ENCODE measurements around the gene CHKB. TPM values are rescaled to one million over a fixed set of nuclear protein-coding genes. Genes with fewer than 3 reads are reported as not detected.

The CHKB gene
- total and polyA plus RNA-seq, 2 of the 4 experiments (the other 2 are of a cell fraction) = 8.1 to 36.9 TPM

DNA sequence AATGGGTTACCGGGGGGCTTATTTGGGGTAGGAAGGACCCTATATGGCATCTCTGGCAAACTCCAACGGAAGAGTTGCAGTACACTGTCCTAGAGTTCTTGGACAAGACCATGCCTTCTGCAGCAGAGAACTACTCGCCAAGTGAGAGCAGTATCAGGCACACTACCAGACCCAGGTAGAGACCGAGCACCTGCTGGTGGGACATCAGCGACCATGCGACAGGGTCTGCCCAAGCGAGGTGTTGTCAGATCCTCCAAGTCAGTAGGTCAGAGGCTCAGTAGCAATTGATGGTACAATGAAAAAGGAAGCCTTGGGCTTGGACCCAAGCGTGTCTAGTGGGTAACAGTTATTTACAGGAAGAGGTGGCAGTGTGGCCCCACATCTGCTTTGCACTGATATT lies 3.1 kb upstream of the CHKB start:
- CTCF ChIA-PET = interaction anchor here (0.6 kb wide), 1 partner anchor 46 kb away, joined by 4 read pairs; no protein-coding TSS in a partner anchor
- H2AK9ac ChIP-seq (replicated peaks; ENCODE audit: low read depth, low read length, poor library complexity) = no peak overlapping the region
- no peak overlapping the region for H3K4me3 ChIP-seq (ENCODE audit: insufficient read depth, low read depth, low read length)
- H3K36me3 ChIP-seq (ENCODE audit: control insufficient read depth, insufficient read depth, low read length) = peaks cover 2% of the 10 kb centered on the region; the same call in 1 of the 2 replicates
- H2BK20ac ChIP-seq (ENCODE audit: low read depth, low read length) = no peak overlapping the region
- in situ Hi-C loops (cut with MboI; ENCODE audit: low sequenced_read_pairs) (no loop called here), dilution Hi-C loops (cut with HindIII; ENCODE audit: low sequenced_read_pairs, unreplicated experiment) (no loop called here), intact Hi-C loops (cut with micrococcal nuclease) (no loop called here)
- H4K91ac ChIP-seq (ENCODE audit: insufficient read depth, low read depth, low read length) = no peak overlapping the region
- no peaks in the 10 kb centered on the region; the same call in 1 of the 2 replicates for H4K20me1 ChIP-seq (ENCODE audit: insufficient read depth, low read length)
- H3K27ac ChIP-seq (ENCODE audit: insufficient read depth, low read length) = no peak overlapping the region
- H3K18ac ChIP-seq (ENCODE audit: low read depth, low read length) = no peak overlapping the region
- no peak overlapping the region for H4K8ac ChIP-seq (ENCODE audit: low read depth in 2 of 2, low read length in 2 of 2)
- peaks cover 18 to 25% of the 10 kb centered on the region in 2 experiments for H3K79me1 ChIP-seq (ENCODE audit: low read depth in 1 of 2, low read length in 2 of 2)
- H3K9me1 ChIP-seq (ENCODE audit: insufficient read depth, low read length) = peaks cover 12% of the 10 kb centered on the region; the same call in 1 of the 2 replicates
- peaks cover 4% of the 10 kb centered on the region; the same call in 1 of the 2 replicates for H3K4me1 ChIP-seq (ENCODE audit: control insufficient read depth, insufficient read depth, low read length)
- H4K5ac ChIP-seq (ENCODE audit: low read depth, low read length) = no peak overlapping the region
- POLR2A ChIA-PET (ENCODE audit: unreplicated experiment) = no interaction called here
- BruUV-seq (replicated peaks) = no TSS peak
- DNase-seq (no peak), ATAC-seq (ENCODE audit: low read depth) (no peak)
- 0 out of 2 replicates have a peak, but pooled peaks cover 2% of the 10 kb centered on the region for H3K9me3 ChIP-seq (ENCODE audit: control insufficient read depth, insufficient read depth, low read length)
- H3K56ac ChIP-seq (ENCODE audit: extremely low read depth, insufficient read depth, low read length) = no peak overlapping the region
- TF ChIP-seq SMC3 (IDR thresholded peaks at IDR 0.05; ENCODE audit: low read depth, low read length) (no peak), POLR2A (IDR thresholded peaks at IDR 0.05; ENCODE audit: low read depth, low read length) (no peak), BHLHE40 (IDR thresholded peaks at IDR 0.05; ENCODE audit: low read depth, low read length) (no peak), CEBPB (IDR thresholded peaks at IDR 0.05; ENCODE audit: low read depth, low read length) (no peak), MAZ (IDR thresholded peaks at IDR 0.05; ENCODE audit: borderline replicate concordance, low read depth, low read length) (no peak), RCOR1 (IDR thresholded peaks at IDR 0.05; ENCODE audit: insufficient replicate concordance, low read length) (no peak), CHD1 (IDR thresholded peaks at IDR 0.05; ENCODE audit: low read depth, low read length) (no peak), MAFK (IDR thresholded peaks at IDR 0.05; ENCODE audit: low read depth, low read length) (no peak), FOS (IDR thresholded peaks at IDR 0.05; ENCODE audit: low read depth, low read length) (no peak), RAD21 (IDR thresholded peaks at IDR 0.05; ENCODE audit: low read length) (no peak), MXI1 (IDR thresholded peaks at IDR 0.05; ENCODE audit: borderline replicate concordance, low read depth, low read length) (no peak), NFE2L2 (IDR thresholded peaks at IDR 0.05; ENCODE audit: low read depth, low read length) (no peak), RFX5 (IDR thresholded peaks at IDR 0.05; ENCODE audit: low read depth, low read length) (no peak)
- TF ChIP-seq, protein P1, sequence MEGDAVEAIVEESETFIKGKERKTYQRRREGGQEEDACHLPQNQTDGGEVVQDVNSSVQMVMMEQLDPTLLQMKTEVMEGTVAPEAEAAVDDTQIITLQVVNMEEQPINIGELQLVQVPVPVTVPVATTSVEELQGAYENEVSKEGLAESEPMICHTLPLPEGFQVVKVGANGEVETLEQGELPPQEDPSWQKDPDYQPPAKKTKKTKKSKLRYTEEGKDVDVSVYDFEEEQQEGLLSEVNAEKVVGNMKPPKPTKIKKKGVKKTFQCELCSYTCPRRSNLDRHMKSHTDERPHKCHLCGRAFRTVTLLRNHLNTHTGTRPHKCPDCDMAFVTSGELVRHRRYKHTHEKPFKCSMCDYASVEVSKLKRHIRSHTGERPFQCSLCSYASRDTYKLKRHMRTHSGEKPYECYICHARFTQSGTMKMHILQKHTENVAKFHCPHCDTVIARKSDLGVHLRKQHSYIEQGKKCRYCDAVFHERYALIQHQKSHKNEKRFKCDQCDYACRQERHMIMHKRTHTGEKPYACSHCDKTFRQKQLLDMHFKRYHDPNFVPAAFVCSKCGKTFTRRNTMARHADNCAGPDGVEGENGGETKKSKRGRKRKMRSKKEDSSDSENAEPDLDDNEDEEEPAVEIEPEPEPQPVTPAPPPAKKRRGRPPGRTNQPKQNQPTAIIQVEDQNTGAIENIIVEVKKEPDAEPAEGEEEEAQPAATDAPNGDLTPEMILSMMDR (conservative IDR thresholded peaks at IDR 0.05; ENCODE audit: low read depth, low read length) = no peak
- TF ChIP-seq, protein P2, sequence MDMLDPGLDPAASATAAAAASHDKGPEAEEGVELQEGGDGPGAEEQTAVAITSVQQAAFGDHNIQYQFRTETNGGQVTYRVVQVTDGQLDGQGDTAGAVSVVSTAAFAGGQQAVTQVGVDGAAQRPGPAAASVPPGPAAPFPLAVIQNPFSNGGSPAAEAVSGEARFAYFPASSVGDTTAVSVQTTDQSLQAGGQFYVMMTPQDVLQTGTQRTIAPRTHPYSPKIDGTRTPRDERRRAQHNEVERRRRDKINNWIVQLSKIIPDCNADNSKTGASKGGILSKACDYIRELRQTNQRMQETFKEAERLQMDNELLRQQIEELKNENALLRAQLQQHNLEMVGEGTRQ (IDR thresholded peaks at IDR 0.05; ENCODE audit: low read depth, low read length) = no peak
- TF ChIP-seq, protein P3, sequence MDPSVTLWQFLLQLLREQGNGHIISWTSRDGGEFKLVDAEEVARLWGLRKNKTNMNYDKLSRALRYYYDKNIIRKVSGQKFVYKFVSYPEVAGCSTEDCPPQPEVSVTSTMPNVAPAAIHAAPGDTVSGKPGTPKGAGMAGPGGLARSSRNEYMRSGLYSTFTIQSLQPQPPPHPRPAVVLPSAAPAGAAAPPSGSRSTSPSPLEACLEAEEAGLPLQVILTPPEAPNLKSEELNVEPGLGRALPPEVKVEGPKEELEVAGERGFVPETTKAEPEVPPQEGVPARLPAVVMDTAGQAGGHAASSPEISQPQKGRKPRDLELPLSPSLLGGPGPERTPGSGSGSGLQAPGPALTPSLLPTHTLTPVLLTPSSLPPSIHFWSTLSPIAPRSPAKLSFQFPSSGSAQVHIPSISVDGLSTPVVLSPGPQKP (IDR thresholded peaks at IDR 0.05; ENCODE audit: borderline replicate concordance, low read depth, low read length) = no peak
- 90% methylated on average over 5 of the region's 8 CpGs; no CpG with 5 or more reads in 1 of the 2 experiments for WGBS, 2 experiments (ENCODE audit: extremely low coverage in 2 of 2, insufficient read length in 1 of 2)
- H3K23ac ChIP-seq (ENCODE audit: low read depth, low read length) = no peak overlapping the region
- H3K14ac ChIP-seq (replicated peaks; ENCODE audit: low read depth, low read length) = no peak overlapping the region
- H2AFZ ChIP-seq (replicated peaks; ENCODE audit: low read length, poor library complexity) = no peak overlapping the region
- H2BK120ac ChIP-seq (ENCODE audit: low read depth, low read length) = no peak overlapping the region
- H2AK5ac ChIP-seq (ENCODE audit: low read depth, low read length) = no peak overlapping the region
- H2BK5ac ChIP-seq (ENCODE audit: low read depth, low read length, poor library complexity, severe bottlenecking) = no peak overlapping the region
- H3K27me3 ChIP-seq (ENCODE audit: control insufficient read depth, insufficient read depth, low read length) = peaks cover 2% of the 10 kb centered on the region; the same call in 1 of the 2 replicates
- no peak overlapping the region for H2BK15ac ChIP-seq (ENCODE audit: low read depth, low read length)
- H3K9ac ChIP-seq (ENCODE audit: low read depth, low read length) = no peak overlapping the region
- H3K4ac ChIP-seq (ENCODE audit: low read depth, low read length) = no peak overlapping the region
- H3K4me2 ChIP-seq (ENCODE audit: low read depth, low read length) = no peak overlapping the region
